HEK293T (cell line): ENCODE results near the gene CADM2.

Experiments used
- CTCF ChIA-PET: fragments of 350-600 bp; formaldehyde crosslinking; extraction: SDS; loops from one replicate; lab custom pipeline; 2021; ENCODE audit warnings: antibody characterized with exemption, inconsistent platforms; lab: Yijun Ruan, JAX
- POLR2A ChIA-PET: fragments of 350-600 bp; formaldehyde crosslinking; extraction: SDS; loops from one replicate; lab custom pipeline; 2020; ENCODE audit warnings: antibody characterized with exemption, inconsistent platforms; lab: Yijun Ruan, JAX
- DNase-seq: peaks from one replicate; pipeline ENCODE4 v3.0.0; 2012; ENCODE audit warnings: mixed read lengths; ENCODE audit errors: extremely low spot score
- ARNT ChIP-seq: fragments of 450-650 bp; IDR thresholded peaks from 2 replicates; pipeline ENCODE4 v1.6.1; 2017; ENCODE audit warnings: mild to moderate bottlenecking
- BHLHE40 ChIP-seq: fragments of 450-650 bp; IDR thresholded peaks from 2 replicates; pipeline ENCODE4 v1.6.1; 2016; ENCODE audit warnings: mild to moderate bottlenecking, moderate library complexity, borderline replicate concordance
- CTBP1 ChIP-seq: fragments of 450-650 bp; IDR thresholded peaks from 2 replicates; pipeline ENCODE4 v1.6.1; 2016; ENCODE audit warnings: borderline replicate concordance
- ELF4 ChIP-seq: fragments of 450-650 bp; IDR thresholded peaks from 2 replicates; pipeline ENCODE4 v1.6.1; 2017; ENCODE audit warnings: antibody characterized with exemption
- FOXA1 ChIP-seq: fragments of 450-650 bp; IDR thresholded peaks from 2 replicates; pipeline ENCODE4 v1.6.1; 2016; ENCODE audit warnings: mild to moderate bottlenecking
- FOXK2 ChIP-seq: fragments of 450-650 bp; IDR thresholded peaks from 2 replicates; pipeline ENCODE4 v1.6.1; 2016; ENCODE audit warnings: mild to moderate bottlenecking
- FOXM1 ChIP-seq: fragments of 450-650 bp; IDR thresholded peaks from 2 replicates; pipeline ENCODE4 v1.6.1; 2017; ENCODE audit warnings: mild to moderate bottlenecking, borderline replicate concordance
- HDGF ChIP-seq: fragments of 450-650 bp; IDR thresholded peaks from 2 replicates; pipeline ENCODE4 v1.6.1; 2017; ENCODE audit warnings: antibody characterized with exemption, borderline replicate concordance
- L3MBTL2 ChIP-seq: fragments of 450-650 bp; conservative IDR thresholded peaks from 2 replicates; pipeline ENCODE4 v1.6.1; 2016; ENCODE audit warnings: mild to moderate bottlenecking
- LEF1 ChIP-seq: fragments of 450-650 bp; IDR thresholded peaks from 2 replicates; pipeline ENCODE4 v1.6.1; 2017; ENCODE audit warnings: mild to moderate bottlenecking, borderline replicate concordance
- NFRKB ChIP-seq: fragments of 450-650 bp; IDR thresholded peaks from 2 replicates; pipeline ENCODE4 v1.6.1; 2016; ENCODE audit warnings: mild to moderate bottlenecking, moderate library complexity
- PKNOX1 ChIP-seq: fragments of 450-650 bp; IDR thresholded peaks from 2 replicates; pipeline ENCODE4 v1.6.1; 2016
- SP1 ChIP-seq: fragments of 450-650 bp; IDR thresholded peaks from 2 replicates; pipeline ENCODE4 v1.6.1; 2017
- SUZ12 ChIP-seq: fragments of 450-650 bp; IDR thresholded peaks from 2 replicates; pipeline ENCODE4 v1.6.1; 2016; ENCODE audit warnings: mild to moderate bottlenecking
- TARDBP ChIP-seq: fragments of 450-650 bp; IDR thresholded peaks from 2 replicates; pipeline ENCODE4 v1.6.1; 2016
- ZNF384 ChIP-seq: fragments of 450-650 bp; IDR thresholded peaks from 2 replicates; pipeline ENCODE4 v1.6.1; 2016

The CADM2 gene

GRCh38 chr3:85364296-85364909, 405.6 kb downstream of the CADM2 start:
- ChIA-PET CTCF (no interaction called here), POLR2A (no interaction called here)
- DNase-seq, result no peak
- no peak for TF ChIP-seq HDGF
- TF ChIP-seq SUZ12, result no peak
- no peak for TF ChIP-seq ZNF384

DNA sequence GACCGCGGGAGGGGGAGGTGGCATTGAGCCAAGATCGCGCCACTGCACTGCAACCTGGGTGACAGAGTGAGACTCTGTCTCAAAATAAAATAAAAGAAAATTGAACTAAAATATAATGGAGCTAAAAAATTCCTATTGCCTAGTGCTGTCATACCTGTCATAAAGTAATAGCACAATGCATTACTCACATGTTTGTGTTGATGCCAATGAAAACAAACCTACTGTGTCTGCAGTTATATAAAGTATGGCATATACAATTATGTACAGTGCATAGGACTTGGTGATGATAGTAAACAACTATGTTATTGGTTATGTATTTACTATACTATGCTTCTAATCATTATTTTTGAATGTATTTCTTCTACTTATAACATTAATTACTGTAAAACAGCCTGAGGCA, 411.6 kb downstream of the CADM2 start:
- ChIA-PET CTCF (no interaction called here), POLR2A (no interaction called here)
- DNase-seq, result no peak
- TF ChIP-seq BHLHE40 (no peak), TARDBP (no peak), LEF1 (no peak), NFRKB (no peak), ARNT (no peak), ELF4 (no peak)

GRCh38 chr3:85376131-85376530, 417.3 kb downstream of the CADM2 start:
- DNase-seq, result no peak
- no peak for TF ChIP-seq ZNF384
- TF ChIP-seq NFRKB, result no peak
- ChIA-PET POLR2A (no interaction called here), CTCF (no interaction called here)

DNA sequence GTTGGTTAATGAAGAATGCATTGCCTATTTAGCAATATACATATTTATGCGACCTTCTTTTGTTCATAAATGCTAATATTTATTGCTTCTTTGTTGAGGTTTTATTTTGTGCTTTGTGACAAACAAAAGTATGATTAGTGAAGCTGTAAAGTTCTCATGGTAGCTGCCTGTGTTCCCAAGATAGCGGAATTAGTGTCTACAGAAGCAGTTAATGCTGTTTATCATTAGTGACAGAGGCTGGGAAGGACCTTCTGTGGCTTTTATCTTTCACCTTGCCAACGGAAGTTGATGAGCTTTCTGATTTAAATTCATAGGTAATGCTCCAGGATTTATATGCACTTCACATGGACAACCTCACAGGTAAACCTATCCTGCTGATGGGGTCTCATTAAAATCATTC, 418.3 kb downstream of the CADM2 start:
- CTCF ChIA-PET, result no interaction called here
- no peak for TF ChIP-seq FOXA1
- POLR2A ChIA-PET, result no interaction called here
- no peak for DNase-seq

DNA sequence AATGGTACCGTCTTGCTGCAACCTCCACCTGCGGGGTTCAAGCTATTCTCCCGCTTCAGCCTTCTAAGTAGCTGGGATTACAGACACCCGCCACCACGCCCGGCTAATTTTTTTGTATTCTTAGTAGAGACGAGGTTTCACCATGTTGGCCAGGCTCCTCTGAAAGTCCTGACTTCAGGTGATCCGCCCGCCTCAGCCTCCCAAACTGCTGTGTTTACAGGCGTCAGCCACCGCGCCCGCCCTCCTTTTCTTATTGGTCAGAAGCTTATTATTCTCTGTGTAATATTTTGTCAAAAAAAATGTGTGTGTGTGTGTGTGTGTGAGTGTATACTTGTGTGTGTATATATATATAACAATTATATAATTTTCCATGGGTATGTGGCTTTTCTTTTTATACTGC, 425.6 kb downstream of the CADM2 start:
- POLR2A ChIA-PET, result no interaction called here
- no peak for DNase-seq
- TF ChIP-seq LEF1 (no peak), HDGF (no peak), FOXA1 (no peak), CTBP1 (no peak), NFRKB (no peak), ZNF384 (no peak), ELF4 (no peak), TARDBP (no peak), FOXK2 (no peak), FOXM1 (no peak), SP1 (no peak), ARNT (no peak), L3MBTL2 (no peak)
- CTCF ChIA-PET, result interaction anchor here (0.6 kb wide), 1 partner anchor 53 kb away, joined by 3 read pairs; no protein-coding TSS in a partner anchor

DNA sequence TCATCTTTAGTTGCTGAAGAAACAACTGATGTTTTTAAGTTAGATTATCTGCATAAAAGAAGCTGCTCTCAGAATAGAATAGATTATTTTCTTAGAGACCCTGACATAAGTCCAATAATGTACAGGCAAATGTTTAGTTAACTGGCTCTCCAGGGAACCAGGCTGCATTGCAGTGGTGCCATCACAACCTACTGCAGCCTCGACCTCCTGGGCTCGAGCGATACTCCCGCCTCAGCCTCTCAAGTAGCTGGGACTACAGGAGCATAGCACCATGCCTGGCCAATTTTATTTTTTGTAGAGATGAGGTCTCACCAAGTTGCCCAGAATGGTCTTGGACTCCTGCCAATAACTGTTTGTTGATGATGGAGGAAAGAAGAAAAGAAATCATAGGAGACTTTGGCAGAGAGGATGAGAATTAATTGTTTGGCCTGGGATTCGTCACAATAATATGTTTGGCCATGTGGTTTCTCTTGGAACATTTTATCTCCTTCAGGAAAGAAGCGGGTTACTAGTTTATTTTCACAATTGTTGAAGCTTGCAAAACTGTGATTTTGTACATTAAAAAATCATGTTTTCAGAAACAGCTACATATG, 429.2 kb downstream of the CADM2 start:
- no peak for TF ChIP-seq BHLHE40
- TF ChIP-seq FOXA1, result no peak
- no peak for TF ChIP-seq ZNF384
- no peak for TF ChIP-seq SP1
- TF ChIP-seq CTBP1, result no peak
- TF ChIP-seq PKNOX1, result no peak
- no peak for TF ChIP-seq FOXK2
- TF ChIP-seq NFRKB, result no peak
- no peak for TF ChIP-seq FOXM1
- no peak for TF ChIP-seq TARDBP
- TF ChIP-seq ARNT, result no peak
- no peak for TF ChIP-seq HDGF
- no peak for TF ChIP-seq LEF1
- TF ChIP-seq ELF4, result no peak
- no peak for TF ChIP-seq SUZ12
- DNase-seq, result no peak
- CTCF ChIA-PET, result no interaction called here
- POLR2A ChIA-PET, result no interaction called here

DNA sequence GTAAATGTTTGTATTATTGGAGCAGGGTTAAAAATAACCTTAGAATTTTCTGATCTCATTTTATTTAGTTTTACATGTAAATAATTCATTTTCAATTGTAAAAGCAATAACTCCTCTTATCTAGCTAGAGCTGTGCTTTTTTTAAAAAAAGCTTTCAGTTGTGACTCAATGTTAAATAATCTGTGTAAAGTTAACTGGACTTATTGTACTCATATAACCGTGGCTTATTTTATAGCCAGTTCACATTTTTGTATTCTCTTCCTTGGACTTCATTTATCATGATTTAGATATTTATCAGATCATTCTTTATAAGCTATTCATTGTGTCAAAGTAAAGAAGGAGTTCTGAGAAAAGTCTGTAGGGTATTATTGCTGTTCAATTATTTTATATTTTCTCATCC, 435.6 kb downstream of the CADM2 start:
- TF ChIP-seq BHLHE40 (no peak), SUZ12 (no peak), TARDBP (no peak), FOXM1 (no peak), ZNF384 (no peak), LEF1 (no peak), CTBP1 (no peak), NFRKB (no peak), FOXA1 (no peak), HDGF (no peak), ELF4 (no peak), SP1 (no peak), L3MBTL2 (no peak), FOXK2 (no peak), PKNOX1 (no peak), ARNT (no peak)
- ChIA-PET CTCF (no interaction called here), POLR2A (no interaction called here)
- DNase-seq, result no peak

GRCh38 chr3:85397434-85397833, 438.6 kb downstream of the CADM2 start:
- TF ChIP-seq NFRKB (no peak), HDGF (no peak), LEF1 (no peak)
- ChIA-PET POLR2A (no interaction called here), CTCF (no interaction called here)
- no peak for DNase-seq
